RWPE2 (cell line): ENCODE results near the gene MYO5B.

Experiments used
- ATAC-seq: fragments of 200-7000 bp; cut with Tn5 transposase; 3 replicates; pipeline ENCODE4 v1.9.1; 2021; ENCODE audit warnings: low read depth
- DNase-seq: peaks from one replicate; pipeline ENCODE4 v3.0.0-alpha.2; 2020; ENCODE audit warnings: low spot score
- H3K27ac ChIP-seq: fragments of 450-650 bp; 2 replicates; pipeline ENCODE4 v1.5.1; 2017; ENCODE audit warnings: mild to moderate bottlenecking; ENCODE audit not compliant: poor library complexity, severe bottlenecking
- H3K27me3 ChIP-seq: fragments of 250-450 bp; sonication (Bioruptor Pico); 2 replicates; pipeline ENCODE4 v1.5.1; 2021; ENCODE audit warnings: mild to moderate bottlenecking, moderate library complexity; ENCODE audit not compliant: insufficient read depth, poor library complexity, severe bottlenecking
- H3K36me3 ChIP-seq: fragments of 250-450 bp; sonication (Bioruptor Pico); 2 replicates; pipeline ENCODE4 v1.5.1; 2020; ENCODE audit warnings: low read depth, mild to moderate bottlenecking, moderate library complexity
- H3K4me1 ChIP-seq: fragments of 250-450 bp; sonication (Bioruptor Pico); 2 replicates; pipeline ENCODE4 v1.5.1; 2021; ENCODE audit warnings: mild to moderate bottlenecking, moderate library complexity; ENCODE audit not compliant: insufficient read depth, poor library complexity, severe bottlenecking
- H3K4me3 ChIP-seq: fragments of 250-450 bp; sonication (Bioruptor Pico); 2 replicates; pipeline ENCODE4 v1.5.1; 2021; ENCODE audit warnings: mild to moderate bottlenecking, moderate library complexity; ENCODE audit not compliant: severe bottlenecking
- H3K9me3 ChIP-seq: fragments of 250-450 bp; sonication (Bioruptor Pico); 2 replicates; pipeline ENCODE4 v1.5.1; 2021; ENCODE audit warnings: mild to moderate bottlenecking, moderate library complexity; ENCODE audit not compliant: severe bottlenecking
- TF ChIP-seq, protein P1 (sequence below): fragments of 450-650 bp; IDR thresholded peaks from one replicate; pipeline ENCODE4 v1.5.1; 2017; ENCODE audit warnings: mild to moderate bottlenecking, moderate library complexity; ENCODE audit not compliant: poor library complexity, severe bottlenecking

MYO5B gene

DNA sequence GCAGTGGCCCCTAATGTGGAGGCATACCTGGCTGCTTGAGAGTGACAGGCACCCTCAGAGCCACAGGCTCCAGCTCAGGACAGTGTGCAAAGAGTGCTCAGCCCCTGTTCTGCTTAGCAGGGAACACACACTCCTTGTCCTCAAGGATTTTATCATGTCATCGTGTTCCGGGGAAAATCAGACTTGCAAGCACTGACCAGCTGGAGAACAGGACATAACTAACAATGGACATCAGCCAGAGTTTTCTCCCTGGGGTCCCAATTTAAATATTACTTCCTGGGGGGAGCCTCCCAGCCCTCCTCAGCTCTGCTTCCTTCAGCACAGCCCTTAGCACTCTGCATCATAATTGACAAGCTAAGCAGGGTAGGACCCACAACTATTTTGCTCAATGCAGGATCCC, 206.2 kb downstream of the MYO5B start:
- ATAC-seq = no peak
- DNase-seq = no peak
- no peaks in the 10 kb centered on the region for H3K9me3 ChIP-seq
- no peaks in the 10 kb centered on the region for H3K36me3 ChIP-seq
- TF ChIP-seq, protein P1, sequence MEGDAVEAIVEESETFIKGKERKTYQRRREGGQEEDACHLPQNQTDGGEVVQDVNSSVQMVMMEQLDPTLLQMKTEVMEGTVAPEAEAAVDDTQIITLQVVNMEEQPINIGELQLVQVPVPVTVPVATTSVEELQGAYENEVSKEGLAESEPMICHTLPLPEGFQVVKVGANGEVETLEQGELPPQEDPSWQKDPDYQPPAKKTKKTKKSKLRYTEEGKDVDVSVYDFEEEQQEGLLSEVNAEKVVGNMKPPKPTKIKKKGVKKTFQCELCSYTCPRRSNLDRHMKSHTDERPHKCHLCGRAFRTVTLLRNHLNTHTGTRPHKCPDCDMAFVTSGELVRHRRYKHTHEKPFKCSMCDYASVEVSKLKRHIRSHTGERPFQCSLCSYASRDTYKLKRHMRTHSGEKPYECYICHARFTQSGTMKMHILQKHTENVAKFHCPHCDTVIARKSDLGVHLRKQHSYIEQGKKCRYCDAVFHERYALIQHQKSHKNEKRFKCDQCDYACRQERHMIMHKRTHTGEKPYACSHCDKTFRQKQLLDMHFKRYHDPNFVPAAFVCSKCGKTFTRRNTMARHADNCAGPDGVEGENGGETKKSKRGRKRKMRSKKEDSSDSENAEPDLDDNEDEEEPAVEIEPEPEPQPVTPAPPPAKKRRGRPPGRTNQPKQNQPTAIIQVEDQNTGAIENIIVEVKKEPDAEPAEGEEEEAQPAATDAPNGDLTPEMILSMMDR = no peak
- H3K4me3 ChIP-seq = no peak overlapping the region
- no peaks in the 10 kb centered on the region for H3K27me3 ChIP-seq
- no peaks in the 10 kb centered on the region for H3K4me1 ChIP-seq
- H3K27ac ChIP-seq = no peak overlapping the region

DNA sequence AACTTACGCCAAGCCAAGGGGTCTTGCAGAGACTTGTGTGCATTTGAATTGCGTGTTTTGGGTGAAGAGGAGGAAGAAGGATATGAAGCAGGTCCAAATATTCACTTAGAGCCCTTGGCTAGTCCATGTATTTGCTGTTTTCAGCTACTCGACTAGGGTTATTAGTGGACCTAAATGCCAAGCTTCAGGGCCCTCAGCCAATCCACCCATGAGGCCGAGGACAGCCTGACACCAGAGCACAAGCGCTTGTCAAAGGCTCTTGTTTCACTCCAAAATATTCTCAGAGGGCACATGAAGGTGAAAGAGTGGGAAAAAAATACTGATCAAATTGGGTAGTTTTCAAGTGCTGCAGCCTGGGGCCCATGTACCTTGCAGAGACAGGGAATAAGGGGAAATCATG, 206.8 kb downstream of the MYO5B start:
- no peaks in the 10 kb centered on the region for H3K27me3 ChIP-seq
- H3K36me3 ChIP-seq = no peaks in the 10 kb centered on the region
- no peak overlapping the region for H3K4me3 ChIP-seq
- no peaks in the 10 kb centered on the region for H3K4me1 ChIP-seq
- H3K27ac ChIP-seq = no peak overlapping the region
- TF ChIP-seq, protein P1 = no peak
- no peaks in the 10 kb centered on the region for H3K9me3 ChIP-seq
- no peak for ATAC-seq
- no peak for DNase-seq

DNA sequence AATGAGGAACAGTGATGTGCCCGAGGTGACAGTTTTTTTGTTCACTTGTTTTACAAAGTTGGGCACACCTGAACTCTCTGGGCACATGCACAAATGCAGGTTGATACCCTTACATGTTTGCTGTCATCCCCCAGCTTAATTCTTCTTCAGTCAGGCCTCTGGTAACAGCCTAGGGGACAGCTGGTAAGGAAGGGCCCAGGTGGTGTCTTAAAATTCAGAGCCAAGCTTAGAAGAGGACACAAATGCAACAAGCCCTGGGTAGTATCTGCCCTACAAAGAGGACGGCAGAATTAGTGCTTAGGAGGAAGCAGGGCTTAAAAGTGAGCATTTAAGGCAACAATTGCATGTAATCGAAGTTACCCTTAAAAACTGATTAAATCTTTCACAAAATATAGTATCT, 209.7 kb downstream of the MYO5B start:
- ATAC-seq (no peak), DNase-seq (no peak)
- Histone ChIP-seq H3K27me3 (no peaks in the 10 kb centered on the region), H3K4me3 (no peak overlapping the region), H3K27ac (no peak overlapping the region), H3K4me1 (no peaks in the 10 kb centered on the region), H3K9me3 (no peaks in the 10 kb centered on the region), H3K36me3 (no peaks in the 10 kb centered on the region)
- TF ChIP-seq, protein P1 = no peak

DNA sequence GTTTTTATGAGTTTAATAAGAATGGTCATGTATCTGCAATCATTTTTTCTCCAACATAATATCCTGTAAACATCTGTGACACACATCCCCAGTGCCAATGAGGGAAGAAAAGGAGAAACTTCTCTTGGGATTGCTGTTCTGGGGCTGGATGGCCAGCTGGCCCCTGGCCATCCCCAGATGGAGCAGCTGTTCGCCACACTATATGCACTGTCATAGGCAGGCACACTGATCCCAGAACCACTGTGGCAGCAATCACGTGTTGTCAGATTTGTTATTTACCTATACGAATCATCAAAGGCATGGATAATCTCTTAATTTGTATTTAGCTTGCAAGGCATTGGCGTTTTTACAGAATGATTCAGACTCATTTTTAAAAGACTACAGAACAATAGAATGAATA, 214.1 kb downstream of the MYO5B start:
- no peaks in the 10 kb centered on the region for H3K4me1 ChIP-seq
- no peaks in the 10 kb centered on the region for H3K9me3 ChIP-seq
- no peaks in the 10 kb centered on the region for H3K36me3 ChIP-seq
- no peak for DNase-seq
- no peak overlapping the region for H3K4me3 ChIP-seq
- TF ChIP-seq, protein P1 = no peak
- H3K27ac ChIP-seq = no peak overlapping the region
- ATAC-seq = no peak
- H3K27me3 ChIP-seq = no peaks in the 10 kb centered on the region

DNA sequence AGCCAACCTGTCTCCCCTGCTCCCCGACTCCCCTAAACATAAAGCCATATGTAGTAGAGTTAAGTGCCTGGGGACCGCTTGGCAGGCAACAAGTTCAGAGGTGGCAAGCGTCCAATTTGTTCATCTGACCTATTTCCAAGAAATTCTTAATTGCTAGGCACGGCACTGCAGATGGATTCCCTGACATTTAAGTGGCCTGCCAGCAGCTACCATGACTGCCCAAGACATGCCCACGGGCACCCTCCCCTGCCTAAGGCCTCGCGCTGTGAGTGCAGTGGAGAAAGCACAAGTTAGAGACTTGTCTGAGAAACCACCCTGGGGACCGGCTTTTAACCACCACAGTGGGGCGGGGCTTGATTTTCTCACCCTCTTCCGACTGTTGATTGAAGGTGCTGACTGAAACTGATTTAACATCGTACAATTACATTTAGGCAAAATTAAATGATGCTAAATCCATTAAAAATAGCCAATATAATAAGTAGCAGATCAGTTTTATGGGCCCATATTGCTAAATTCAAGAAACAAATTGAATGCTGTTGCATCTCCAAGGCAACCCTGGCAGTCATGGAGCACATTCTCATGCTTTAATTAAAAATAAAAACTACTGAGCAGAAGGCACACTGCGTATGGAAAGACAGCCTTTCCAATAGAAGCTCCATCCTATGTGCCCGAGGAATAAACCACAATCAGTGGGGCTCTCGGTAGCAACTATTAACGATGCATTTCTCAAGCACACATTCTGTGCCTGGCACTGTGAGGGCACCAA, 218.0 kb downstream of the MYO5B start:
- Histone ChIP-seq H3K27ac (no peak overlapping the region), H3K36me3 (no peaks in the 10 kb centered on the region), H3K27me3 (no peaks in the 10 kb centered on the region), H3K4me3 (no peak overlapping the region), H3K9me3 (no peaks in the 10 kb centered on the region), H3K4me1 (no peaks in the 10 kb centered on the region)
- ATAC-seq (no peak), DNase-seq (no peak)
- TF ChIP-seq, protein P1 = no peak
